Measurements from ENCODE around the gene HMGA1.

The HMGA1 gene, protein sequence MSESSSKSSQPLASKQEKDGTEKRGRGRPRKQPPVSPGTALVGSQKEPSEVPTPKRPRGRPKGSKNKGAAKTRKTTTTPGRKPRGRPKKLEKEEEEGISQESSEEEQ

DNA sequence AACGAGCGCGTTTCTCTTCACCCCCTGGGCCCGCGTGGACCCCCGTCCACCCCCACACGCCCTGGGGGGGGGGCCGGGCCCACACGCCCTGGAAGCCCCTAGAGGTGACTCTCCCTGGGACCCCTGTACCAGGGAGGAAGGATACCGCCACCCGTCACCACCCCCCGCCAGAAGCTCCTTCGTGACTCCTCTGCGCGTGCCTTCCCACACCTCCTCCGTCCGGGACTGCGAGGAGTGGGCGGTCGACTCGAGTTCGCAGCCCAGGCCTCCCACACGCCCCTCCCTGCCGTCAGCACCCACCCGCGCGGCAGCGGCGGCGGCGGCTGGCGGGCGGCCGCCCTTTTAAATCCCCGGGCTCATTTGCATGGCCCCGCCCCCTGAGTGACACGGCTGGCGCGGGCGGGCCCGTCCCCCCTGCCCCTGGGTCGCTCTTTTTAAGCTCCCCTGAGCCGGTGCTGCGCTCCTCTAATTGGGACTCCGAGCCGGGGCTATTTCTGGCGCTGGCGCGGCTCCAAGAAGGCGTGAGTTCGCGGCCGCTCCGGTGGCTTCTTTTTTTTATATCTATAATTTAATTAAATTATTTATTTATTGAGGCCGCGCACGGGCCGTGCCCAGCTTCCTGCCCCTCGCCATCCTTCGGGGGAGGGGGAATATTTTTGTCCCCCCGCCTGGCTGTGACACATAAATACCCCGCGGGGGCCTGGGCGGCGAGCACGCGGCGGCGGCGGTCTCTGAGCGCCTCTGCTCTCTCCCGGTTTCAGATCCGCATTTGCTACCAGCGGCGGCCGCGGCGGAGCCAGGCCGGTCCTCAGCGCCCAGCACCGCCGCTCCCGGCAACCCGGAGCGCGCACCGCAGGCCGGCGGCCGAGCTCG, at the start of gene HMGA1:
Gene HMGA1 (plus strand): TSS at position 431 of the 873 bp plus-strand sequence. CDS start 3,908 bp downstream, outside the sequence.
- no peak for TF ChIP-seq TEAD4 (IDR thresholded peaks at IDR 0.05)
- TF ChIP-seq, protein P1, sequence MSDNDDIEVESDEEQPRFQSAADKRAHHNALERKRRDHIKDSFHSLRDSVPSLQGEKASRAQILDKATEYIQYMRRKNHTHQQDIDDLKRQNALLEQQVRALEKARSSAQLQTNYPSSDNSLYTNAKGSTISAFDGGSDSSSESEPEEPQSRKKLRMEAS (IDR thresholded peaks at IDR 0.05): peak; percentile 26
- TF ChIP-seq YY1 (IDR thresholded peaks at IDR 0.05; ENCODE audit: low read depth): no peak
- TF ChIP-seq NFIC (IDR thresholded peaks at IDR 0.05): peak; percentile 75
- TF ChIP-seq RAD21 (IDR thresholded peaks at IDR 0.05; ENCODE audit: low read depth): no peak
- TF ChIP-seq EP300 (IDR thresholded peaks at IDR 0.05; ENCODE audit: borderline replicate concordance): peak; percentile 35; the same call in 1 of the 2 replicates
- TF ChIP-seq CREB1 (IDR thresholded peaks at IDR 0.05; ENCODE audit: low read depth): peak; percentile 58
- peak; percentile 84 for TF ChIP-seq EGR1 (IDR thresholded peaks at IDR 0.05)
- TF ChIP-seq ZBTB7A (IDR thresholded peaks at IDR 0.05; ENCODE audit: low read depth): peak; percentile 79; the same call in 1 of the 2 replicates
- TF ChIP-seq, protein P2, sequence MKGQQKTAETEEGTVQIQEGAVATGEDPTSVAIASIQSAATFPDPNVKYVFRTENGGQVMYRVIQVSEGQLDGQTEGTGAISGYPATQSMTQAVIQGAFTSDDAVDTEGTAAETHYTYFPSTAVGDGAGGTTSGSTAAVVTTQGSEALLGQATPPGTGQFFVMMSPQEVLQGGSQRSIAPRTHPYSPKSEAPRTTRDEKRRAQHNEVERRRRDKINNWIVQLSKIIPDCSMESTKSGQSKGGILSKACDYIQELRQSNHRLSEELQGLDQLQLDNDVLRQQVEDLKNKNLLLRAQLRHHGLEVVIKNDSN (IDR thresholded peaks at IDR 0.05): no peak
- TF ChIP-seq FOXM1 (IDR thresholded peaks at IDR 0.05; ENCODE audit: borderline replicate concordance, low read depth): no peak
- no peak for TF ChIP-seq CEBPB (IDR thresholded peaks at IDR 0.05)
- TF ChIP-seq TCF12 (IDR thresholded peaks at IDR 0.05; ENCODE audit: low read depth): no peak
- TF ChIP-seq, protein P3, sequence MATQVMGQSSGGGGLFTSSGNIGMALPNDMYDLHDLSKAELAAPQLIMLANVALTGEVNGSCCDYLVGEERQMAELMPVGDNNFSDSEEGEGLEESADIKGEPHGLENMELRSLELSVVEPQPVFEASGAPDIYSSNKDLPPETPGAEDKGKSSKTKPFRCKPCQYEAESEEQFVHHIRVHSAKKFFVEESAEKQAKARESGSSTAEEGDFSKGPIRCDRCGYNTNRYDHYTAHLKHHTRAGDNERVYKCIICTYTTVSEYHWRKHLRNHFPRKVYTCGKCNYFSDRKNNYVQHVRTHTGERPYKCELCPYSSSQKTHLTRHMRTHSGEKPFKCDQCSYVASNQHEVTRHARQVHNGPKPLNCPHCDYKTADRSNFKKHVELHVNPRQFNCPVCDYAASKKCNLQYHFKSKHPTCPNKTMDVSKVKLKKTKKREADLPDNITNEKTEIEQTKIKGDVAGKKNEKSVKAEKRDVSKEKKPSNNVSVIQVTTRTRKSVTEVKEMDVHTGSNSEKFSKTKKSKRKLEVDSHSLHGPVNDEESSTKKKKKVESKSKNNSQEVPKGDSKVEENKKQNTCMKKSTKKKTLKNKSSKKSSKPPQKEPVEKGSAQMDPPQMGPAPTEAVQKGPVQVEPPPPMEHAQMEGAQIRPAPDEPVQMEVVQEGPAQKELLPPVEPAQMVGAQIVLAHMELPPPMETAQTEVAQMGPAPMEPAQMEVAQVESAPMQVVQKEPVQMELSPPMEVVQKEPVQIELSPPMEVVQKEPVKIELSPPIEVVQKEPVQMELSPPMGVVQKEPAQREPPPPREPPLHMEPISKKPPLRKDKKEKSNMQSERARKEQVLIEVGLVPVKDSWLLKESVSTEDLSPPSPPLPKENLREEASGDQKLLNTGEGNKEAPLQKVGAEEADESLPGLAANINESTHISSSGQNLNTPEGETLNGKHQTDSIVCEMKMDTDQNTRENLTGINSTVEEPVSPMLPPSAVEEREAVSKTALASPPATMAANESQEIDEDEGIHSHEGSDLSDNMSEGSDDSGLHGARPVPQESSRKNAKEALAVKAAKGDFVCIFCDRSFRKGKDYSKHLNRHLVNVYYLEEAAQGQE (IDR thresholded peaks at IDR 0.05; ENCODE audit: low read depth): no peak
- peak; percentile 46; the same call in 1 of the 2 replicates for TF ChIP-seq TAF1 (IDR thresholded peaks at IDR 0.05; ENCODE audit: low read depth)

DNA sequence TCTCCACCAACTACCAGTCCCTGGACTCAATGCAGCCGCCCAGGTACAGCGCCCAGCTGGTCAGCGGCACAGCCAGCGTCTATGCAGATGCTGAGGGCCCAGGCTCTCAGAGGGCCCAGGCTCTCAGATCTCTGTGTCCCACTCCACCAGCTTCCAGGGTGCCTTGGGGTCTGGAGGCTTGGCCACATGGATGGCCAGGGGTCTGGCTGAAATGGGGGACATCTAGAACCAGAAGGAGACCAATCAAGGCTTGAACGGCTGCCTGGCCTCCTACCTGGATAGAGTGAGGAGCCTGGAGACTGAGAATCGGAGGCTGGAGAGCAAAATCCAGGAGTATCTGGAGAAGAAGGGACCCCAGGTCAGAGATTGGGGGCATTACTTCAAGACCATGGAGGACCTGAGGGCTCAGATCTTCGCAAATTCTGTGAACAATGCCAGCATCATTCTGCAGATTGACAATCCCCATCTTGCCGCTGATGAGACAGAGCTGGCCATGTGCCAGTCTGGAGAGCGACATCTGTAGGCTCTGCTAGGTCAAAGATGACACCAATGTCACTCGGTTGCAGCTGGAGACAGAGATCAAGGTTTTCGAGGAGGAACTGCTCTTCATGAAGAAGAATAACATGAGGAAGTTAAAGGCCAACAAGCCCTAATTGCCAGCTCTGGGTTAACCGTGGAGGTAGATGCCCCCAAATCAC, 46.7 kb upstream of the HMGA1 start:
- TF ChIP-seq CEBPB (IDR thresholded peaks at IDR 0.05) (no peak), TEAD4 (IDR thresholded peaks at IDR 0.05) (no peak), TCF12 (IDR thresholded peaks at IDR 0.05; ENCODE audit: low read depth) (no peak), TAF1 (IDR thresholded peaks at IDR 0.05; ENCODE audit: low read depth) (no peak), RAD21 (IDR thresholded peaks at IDR 0.05; ENCODE audit: low read depth) (no peak), FOXM1 (IDR thresholded peaks at IDR 0.05; ENCODE audit: borderline replicate concordance, low read depth) (no peak), EGR1 (IDR thresholded peaks at IDR 0.05) (no peak), NFIC (IDR thresholded peaks at IDR 0.05) (no peak), ZBTB7A (IDR thresholded peaks at IDR 0.05; ENCODE audit: low read depth) (no peak), CREB1 (IDR thresholded peaks at IDR 0.05; ENCODE audit: low read depth) (no peak)
- TF ChIP-seq, protein P1 (IDR thresholded peaks at IDR 0.05): no peak

DNA sequence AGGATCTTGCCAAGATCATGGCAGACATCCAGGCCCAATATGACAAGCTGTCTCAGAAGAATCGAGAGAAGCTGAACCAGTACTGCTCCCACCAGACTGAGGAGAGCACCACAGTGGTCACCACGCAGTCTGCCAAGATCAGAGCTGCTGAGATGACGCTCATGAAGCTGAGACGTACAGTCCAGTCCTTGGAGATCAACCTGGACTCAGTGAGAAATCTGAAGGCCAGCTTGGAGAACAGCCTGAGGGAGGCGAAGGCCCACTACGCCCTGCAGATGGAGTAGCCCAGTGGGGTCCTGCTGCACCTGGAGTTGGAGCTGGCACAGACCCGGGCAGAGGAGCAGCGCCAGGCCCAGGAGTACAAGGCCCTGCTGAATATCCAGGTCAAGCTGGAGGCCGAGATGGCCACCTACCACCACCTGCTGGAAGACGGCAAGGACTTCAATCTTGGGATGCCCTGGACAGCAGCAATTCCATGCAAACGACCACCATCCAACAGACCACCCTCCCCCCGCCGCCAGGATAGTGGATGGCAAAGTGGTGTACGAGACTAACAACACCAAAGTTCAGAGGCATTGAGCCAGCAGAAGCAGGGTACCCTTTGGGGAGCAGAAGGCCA, 46.1 kb upstream of the HMGA1 start:
- TF ChIP-seq TEAD4 (IDR thresholded peaks at IDR 0.05) (no peak), RAD21 (IDR thresholded peaks at IDR 0.05; ENCODE audit: low read depth) (peak; percentile 47; the same call in 1 of the 2 replicates), NFIC (IDR thresholded peaks at IDR 0.05) (no peak), ZBTB7A (IDR thresholded peaks at IDR 0.05; ENCODE audit: low read depth) (no peak), CREB1 (IDR thresholded peaks at IDR 0.05; ENCODE audit: low read depth) (no peak)
- TF ChIP-seq, protein P1 (IDR thresholded peaks at IDR 0.05): no peak
- TF ChIP-seq, protein P2 (IDR thresholded peaks at IDR 0.05): no peak

DNA sequence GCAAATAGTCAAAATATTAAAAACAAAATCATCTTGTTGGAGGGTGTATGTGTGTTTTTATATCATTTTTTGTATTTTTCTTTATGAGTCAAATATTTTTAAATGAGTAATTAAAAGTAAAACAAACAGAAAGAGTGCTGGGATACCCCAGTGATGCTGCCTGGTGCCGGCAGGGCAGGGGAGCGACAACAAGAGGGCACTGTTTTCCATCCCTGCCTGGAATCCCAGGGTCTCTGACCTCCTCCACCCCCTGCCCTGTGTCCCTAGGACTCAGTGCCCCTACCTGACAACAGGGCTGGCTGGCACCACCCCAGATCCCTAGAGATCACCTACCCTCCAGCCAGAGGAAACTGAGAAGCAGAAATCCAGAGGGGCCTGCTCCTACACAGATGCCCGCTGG, 41.9 kb upstream of the HMGA1 start:
- TF ChIP-seq NFIC (IDR thresholded peaks at IDR 0.05) (no peak), TEAD4 (IDR thresholded peaks at IDR 0.05) (no peak), EGR1 (IDR thresholded peaks at IDR 0.05) (no peak), CEBPB (IDR thresholded peaks at IDR 0.05) (no peak), TCF12 (IDR thresholded peaks at IDR 0.05; ENCODE audit: low read depth) (no peak), TAF1 (IDR thresholded peaks at IDR 0.05; ENCODE audit: low read depth) (no peak), YY1 (IDR thresholded peaks at IDR 0.05; ENCODE audit: low read depth) (no peak), ZBTB7A (IDR thresholded peaks at IDR 0.05; ENCODE audit: low read depth) (no peak)
- TF ChIP-seq, protein P2 (IDR thresholded peaks at IDR 0.05): no peak
- TF ChIP-seq, protein P3 (IDR thresholded peaks at IDR 0.05; ENCODE audit: low read depth): no peak
